ENCODE results near the gene LRRK1.
"Not testable (repeated sequence)": the region's sequence is repeated elsewhere in the genome, so short reads cannot be mapped to it uniquely, and the experiment has no call there.

Gene LRRK1

GRCh38 chr15:101069654-101069973, 150.5 kb downstream of the LRRK1 start:
- no peak for DNase-seq (ENCODE audit: low spot score)

- DNase-seq (ENCODE audit: low spot score) = no peak
Measured at GRCh38 chr15:101070024-101070423, 150.9 kb downstream of the LRRK1 start.

GRCh38 chr15:101070502-101071273, 151.5 kb downstream of the LRRK1 start:
- peak; percentile 81 for DNase-seq (ENCODE audit: low spot score)

GRCh38 chr15:101071651-101072050, 152.5 kb downstream of the LRRK1 start:
- no peak for DNase-seq (ENCODE audit: low spot score)

- DNase-seq (ENCODE audit: low spot score) = not testable (repeated sequence)
Measured at GRCh38 chr15:101072235-101072634, 153.1 kb downstream of the LRRK1 start.

- DNase-seq (ENCODE audit: low spot score) = not testable (repeated sequence)
Measured at GRCh38 chr15:101077806-101078668, 158.9 kb downstream of the LRRK1 start.

GRCh38 chr15:101078669-101079323, 159.6 kb downstream of the LRRK1 start:
- no peak for DNase-seq (ENCODE audit: low spot score)

- DNase-seq (ENCODE audit: low spot score) = no peak
Measured at GRCh38 chr15:101081900-101082299, 162.7 kb downstream of the LRRK1 start.

- no peak for DNase-seq (ENCODE audit: low spot score)
Measured at GRCh38 chr15:101083336-101084045, 164.3 kb downstream of the LRRK1 start.

- DNase-seq (ENCODE audit: low spot score) = no peak
Measured at GRCh38 chr15:101084801-101085200, 165.6 kb downstream of the LRRK1 start.

- no peak for DNase-seq (ENCODE audit: low spot score)
Measured at GRCh38 chr15:101085311-101085700, 166.1 kb downstream of the LRRK1 start.

- no peak for DNase-seq (ENCODE audit: low spot score)
Measured at GRCh38 chr15:101086394-101087171, 167.4 kb downstream of the LRRK1 start.

GRCh38 chr15:101087172-101087769, 168.1 kb downstream of the LRRK1 start:
- no peak for DNase-seq (ENCODE audit: low spot score)

GRCh38 chr15:101088271-101088670, 169.1 kb downstream of the LRRK1 start:
- no peak for DNase-seq (ENCODE audit: low spot score)

- DNase-seq (ENCODE audit: low spot score) = peak; percentile 94
Measured at GRCh38 chr15:101088788-101089578, 169.8 kb downstream of the LRRK1 start.

GRCh38 chr15:101089579-101090427, 170.6 kb downstream of the LRRK1 start:
- no peak for DNase-seq (ENCODE audit: low spot score)

- no peak for DNase-seq (ENCODE audit: low spot score)
Measured at GRCh38 chr15:101090428-101090790, 171.3 kb downstream of the LRRK1 start.

GRCh38 chr15:101091080-101092017, 172.2 kb downstream of the LRRK1 start:
- DNase-seq (ENCODE audit: low spot score) = peak; percentile 56
